Right lobe of liver (tissue), 6 donors: ENCODE results near the gene CPLX1. TPM values are rescaled to one million over a fixed set of nuclear protein-coding genes. Genes with fewer than 3 reads are reported as not detected.

Source experiments
- ATAC-seq, 4 donors: fragments of 200-7000 bp; cut with Tn5 transposase; one replicate each; pipeline ENCODE4 v1.9.1; 2020; ENCODE audit warnings: mild to moderate bottlenecking in 4 of 4, moderate library complexity in 4 of 4
- DNase-seq, 3 donors: peaks; one replicate each; pipeline ENCODE4 v3.0.0-alpha.2; 2020
- H3K27ac ChIP-seq, 3 donors: fragments of 200-600 bp; one replicate each; pipeline ENCODE4 v1.8.0; 2022
- H3K27me3 ChIP-seq, 2 donors: fragments of 200-600 bp; one replicate each; pipeline ENCODE4 v1.8.0; 2022
- H3K36me3 ChIP-seq, 4 donors: fragments of 200-600 bp; sonication (generic) in 1 of 4; one replicate each; pipeline versions ENCODE4 v1.5.1 to v1.8.0; 2017 to 2022; ENCODE audit warnings: control low read depth in 1 of 4
- H3K4me1 ChIP-seq, 4 donors: fragments of 200-600 bp; sonication (generic) in 1 of 4; one replicate each; pipeline versions ENCODE4 v1.5.1 to v1.8.0; 2017 to 2022; ENCODE audit warnings: control low read depth in 1 of 4
- H3K4me3 ChIP-seq, 3 donors: fragments of 200-600 bp; one replicate each; pipeline ENCODE4 v1.8.0; 2022
- H3K9me3 ChIP-seq, 4 donors: fragments of 200-600 bp; sonication (generic) in 1 of 4; one replicate each; pipeline versions ENCODE4 v1.5.1 to v1.8.0; 2017 to 2022; ENCODE audit warnings: control low read depth in 1 of 4
- POLR2A ChIP-seq: fragments of 450-650 bp; IDR thresholded peaks from one replicate; pipeline ENCODE4 v1.6.1; 2017; ENCODE audit warnings: antibody characterized with exemption, mild to moderate bottlenecking
- WGBS: methylation state at CpG from one replicate; pipeline ENCODE4 v1.1.6; 2018; ENCODE audit warnings: low coverage, low lambda C conversion rate; ENCODE audit not compliant: insufficient coverage; ENCODE audit errors: missing lambda C conversion rate; 5-methylcytosine and 5-hydroxymethylcytosine counted together
- intact Hi-C, 2 donors: fragments of 100-400 bp; cut with DNase I; formaldehyde crosslinking; loops; one replicate each; pipeline versions ENCODE4 v1.11.2 to v1.14.1; 2022
- total RNA-seq, 6 experiments: library from RNA; depleted of rRNA in 2 of 6; stranded (reverse); fragments of >200 nt in 2 of 6; fragmentation: NEBNext Ultra II Directional in 3 of 6; extraction: Animal tissue kit (Norgen Biotek cat#: 25700) in 3 of 6; gene quantifications; one replicate each; pipeline versions ENCODE4 v1.1.0 to v1.2.4, GENCODE V29; 2016 to 2023
- TF ChIP-seq, protein P1 (sequence below), 4 donors: fragments of 200-600 bp in 3 of 4; fragments of 450-650 bp in 1 of 4; IDR thresholded peaks; one replicate each; pipeline versions ENCODE4 v1.5.1 to v1.8.0; 2016 to 2022; ENCODE audit warnings: antibody characterized with exemption in 4 of 4, mild to moderate bottlenecking in 2 of 4
- donor health status: DM: no; HTN: yes; CAD: no.
- donor health status: DM: no; HTN: no; CAD: no.
- donor health status: DM: no; HTN: no; CAD: no.
- donor health status: DM: no; HTN: yes; CAD: no.
- donor health status: DM: no; HTN: yes; CAD: no.

The CPLX1 gene
- total RNA-seq, 6 experiments from 2014 or later, result 0.86 to 3.7 (median 2.4) TPM

DNA sequence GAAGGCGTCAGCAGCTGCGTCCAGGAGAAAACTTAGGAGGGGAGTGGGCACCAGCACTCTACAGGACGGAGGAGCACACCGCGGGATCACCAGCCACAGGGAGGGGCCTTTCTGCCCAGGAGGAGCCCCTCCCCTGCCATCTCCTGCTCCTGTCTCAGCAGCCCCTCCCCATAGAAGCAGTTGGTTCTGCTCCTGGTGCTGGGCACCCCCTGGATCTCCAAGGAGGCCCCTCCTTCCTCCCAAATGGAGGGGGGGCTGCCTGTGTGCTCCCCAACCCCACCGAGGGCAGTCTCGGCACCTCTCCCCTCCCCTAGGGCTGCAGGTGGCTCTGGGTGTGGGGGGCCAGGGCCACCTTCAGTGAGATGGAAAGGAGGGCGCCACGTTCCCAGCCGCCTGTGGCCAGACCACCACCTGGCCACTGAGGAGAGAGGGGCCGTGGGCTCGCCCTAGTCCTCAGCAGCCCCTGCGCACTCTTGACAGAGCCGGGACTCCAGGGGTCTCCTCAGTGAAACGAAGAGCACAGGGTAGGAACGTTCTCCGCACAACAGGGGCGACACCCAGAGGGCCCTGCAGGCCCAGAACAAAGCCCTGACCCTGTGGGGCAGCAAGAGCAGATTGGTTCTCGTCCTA, 37.8 kb downstream of the CPLX1 start:
- intact Hi-C loops, result no loop called here
- H3K9me3 ChIP-seq, result no peaks in the 10 kb centered on the region
- ATAC-seq (no peak), DNase-seq (peak in 2 of 3 donors; percentile 21 to 48)
- H3K4me3 ChIP-seq, result no peak overlapping the region
- H3K4me1 ChIP-seq, result peaks cover 0 to 25% (median 10%) of the 10 kb centered on the region in 4 donors
- 100% methylated on average over 1 of the region's 19 CpGs for WGBS
- H3K27me3 ChIP-seq, result no peaks in the 10 kb centered on the region
- peak overlapping the region; percentile 3 to 60 (median 33) for H3K27ac ChIP-seq
- TF ChIP-seq, protein P1, sequence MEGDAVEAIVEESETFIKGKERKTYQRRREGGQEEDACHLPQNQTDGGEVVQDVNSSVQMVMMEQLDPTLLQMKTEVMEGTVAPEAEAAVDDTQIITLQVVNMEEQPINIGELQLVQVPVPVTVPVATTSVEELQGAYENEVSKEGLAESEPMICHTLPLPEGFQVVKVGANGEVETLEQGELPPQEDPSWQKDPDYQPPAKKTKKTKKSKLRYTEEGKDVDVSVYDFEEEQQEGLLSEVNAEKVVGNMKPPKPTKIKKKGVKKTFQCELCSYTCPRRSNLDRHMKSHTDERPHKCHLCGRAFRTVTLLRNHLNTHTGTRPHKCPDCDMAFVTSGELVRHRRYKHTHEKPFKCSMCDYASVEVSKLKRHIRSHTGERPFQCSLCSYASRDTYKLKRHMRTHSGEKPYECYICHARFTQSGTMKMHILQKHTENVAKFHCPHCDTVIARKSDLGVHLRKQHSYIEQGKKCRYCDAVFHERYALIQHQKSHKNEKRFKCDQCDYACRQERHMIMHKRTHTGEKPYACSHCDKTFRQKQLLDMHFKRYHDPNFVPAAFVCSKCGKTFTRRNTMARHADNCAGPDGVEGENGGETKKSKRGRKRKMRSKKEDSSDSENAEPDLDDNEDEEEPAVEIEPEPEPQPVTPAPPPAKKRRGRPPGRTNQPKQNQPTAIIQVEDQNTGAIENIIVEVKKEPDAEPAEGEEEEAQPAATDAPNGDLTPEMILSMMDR (IDR thresholded peaks at IDR 0.05), result no peak
- no peak for TF ChIP-seq POLR2A
- no peaks in the 10 kb centered on the region for H3K36me3 ChIP-seq

DNA sequence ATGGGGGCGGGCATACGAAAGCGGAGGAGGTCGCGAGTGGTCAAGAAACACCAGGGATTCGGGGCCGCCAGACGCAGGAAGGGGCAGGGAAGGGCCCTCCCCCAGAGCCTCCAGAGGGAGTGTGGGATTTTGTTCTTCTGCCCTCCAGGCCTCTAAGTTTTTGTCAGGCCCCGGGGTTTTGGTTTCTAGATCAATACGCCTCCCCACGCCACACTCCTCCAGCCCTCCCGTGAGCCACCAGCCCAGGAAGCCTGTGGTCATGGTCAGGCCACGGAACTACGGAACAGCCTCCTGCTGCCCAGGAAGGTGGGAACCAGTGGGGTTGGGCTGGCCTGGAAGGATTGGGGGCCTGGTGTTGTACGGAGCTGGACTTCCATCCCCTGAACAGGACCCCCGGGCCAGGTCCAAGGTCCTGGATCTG, 38.4 kb downstream of the CPLX1 start:
- H3K9me3 ChIP-seq, result no peaks in the 10 kb centered on the region
- no CpG with 5 or more reads among the region's 16 CpGs for WGBS
- H3K27ac ChIP-seq, result peak overlapping the region in 1 of 3 donors; percentile 3
- ATAC-seq (no peak), DNase-seq (peak in 2 of 3 donors; percentile 20 to 51)
- peaks cover 0 to 26% (median 12%) of the 10 kb centered on the region in 4 donors for H3K4me1 ChIP-seq
- no peak for TF ChIP-seq POLR2A
- TF ChIP-seq, protein P1 (IDR thresholded peaks at IDR 0.05), result no peak
- H3K4me3 ChIP-seq, result no peak overlapping the region
- no peaks in the 10 kb centered on the region for H3K36me3 ChIP-seq
- intact Hi-C loops, result no loop called here
- no peaks in the 10 kb centered on the region for H3K27me3 ChIP-seq

DNA sequence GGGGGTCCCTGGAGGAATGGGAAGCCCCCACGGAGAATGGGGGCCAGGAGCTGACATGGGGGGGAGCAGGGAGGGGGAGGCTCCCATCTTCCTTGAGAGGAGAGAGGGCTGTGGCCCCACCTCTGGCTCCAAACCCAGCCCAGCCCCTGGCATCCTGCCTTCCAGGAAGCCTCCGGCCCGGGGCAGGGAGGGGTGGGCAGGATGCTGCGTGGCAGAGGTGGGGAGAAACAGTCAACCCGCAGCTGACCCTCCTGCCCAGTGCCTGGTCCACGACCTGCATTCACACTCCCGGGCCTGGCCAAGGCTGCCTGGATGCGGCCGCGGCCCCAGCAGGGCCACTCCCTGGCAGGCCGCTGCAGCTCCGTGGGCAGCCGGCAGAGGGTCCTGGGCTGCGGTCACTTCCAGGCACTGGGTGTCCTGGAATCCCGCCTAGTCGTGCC, 39.0 kb downstream of the CPLX1 start:
- Histone ChIP-seq H3K9me3 (no peaks in the 10 kb centered on the region), H3K27ac (peak overlapping the region in 1 of 3 donors; percentile 13), H3K36me3 (no peaks in the 10 kb centered on the region), H3K4me1 (peaks cover 0 to 26% (median 12%) of the 10 kb centered on the region in 4 donors), H3K4me3 (no peak overlapping the region), H3K27me3 (no peaks in the 10 kb centered on the region)
- intact Hi-C loops, result no loop called here
- 50% methylated on average over 7 of the region's 16 CpGs for WGBS
- TF ChIP-seq POLR2A, result no peak
- TF ChIP-seq, protein P1 (IDR thresholded peaks at IDR 0.05), result no peak
- no peak for ATAC-seq
- DNase-seq, result peak; percentile 47 to 63 (median 59)

DNA sequence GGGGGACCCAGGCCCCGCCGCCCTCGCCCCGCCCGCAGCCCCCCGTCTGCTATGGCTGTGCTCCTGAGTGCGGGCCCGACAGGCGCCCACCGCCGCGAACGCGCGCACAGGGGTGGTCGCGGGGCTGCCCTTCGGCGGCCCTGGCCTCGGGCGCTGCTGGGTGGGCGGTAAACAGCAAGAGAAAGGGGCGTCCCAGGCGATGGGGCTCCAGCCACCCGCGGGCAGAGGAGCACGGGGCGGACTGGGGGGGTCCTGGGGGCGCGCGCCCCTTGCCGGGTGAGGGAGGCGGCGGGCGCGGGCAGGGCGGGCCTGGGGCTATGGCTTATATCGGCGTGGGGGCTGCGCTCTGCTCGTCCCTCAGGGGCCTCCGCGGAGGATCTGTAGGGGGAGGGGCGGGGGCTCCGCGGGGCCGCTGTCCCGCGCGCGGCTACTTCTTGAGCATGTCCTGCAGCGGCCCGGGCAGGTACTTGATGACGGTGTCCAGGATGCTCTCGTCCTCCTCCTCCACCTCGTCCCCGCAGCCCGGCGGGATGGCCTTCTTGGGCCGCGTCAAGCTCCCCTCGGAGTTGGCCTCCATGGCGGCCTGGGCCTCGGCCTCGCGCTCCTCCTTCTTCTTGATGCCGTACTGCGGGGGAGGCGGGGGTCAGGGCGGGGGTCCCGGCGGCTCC, 39.7 kb downstream of the CPLX1 start:
- Histone ChIP-seq H3K27me3 (no peaks in the 10 kb centered on the region), H3K4me3 (no peak overlapping the region), H3K36me3 (no peaks in the 10 kb centered on the region), H3K4me1 (peaks cover 0 to 26% (median 12%) of the 10 kb centered on the region in 4 donors), H3K9me3 (no peaks in the 10 kb centered on the region), H3K27ac (peak overlapping the region in 1 of 3 donors; percentile 13)
- ATAC-seq (no peak), DNase-seq (peak in 2 of 3 donors; percentile 27 to 52)
- intact Hi-C loops, result no loop called here
- WGBS, result 15% methylated on average over 4 of the region's 72 CpGs
- no peak for TF ChIP-seq POLR2A
- TF ChIP-seq, protein P1 (IDR thresholded peaks at IDR 0.05), result no peak
